HCEC 1CT (cell line): ENCODE data around the gene IL1RAPL2.
"Not testable (repeated sequence)": the region's sequence is repeated elsewhere in the genome, so short reads cannot be mapped to it uniquely, and the experiment has no call there.

Experiments used
- DNase-seq: peaks from one replicate; pipeline ENCODE4 v3.0.0-alpha.2; 2017

Gene IL1RAPL2

GRCh38 chrX:105636667-105637066 lies 1070.7 kb downstream of the IL1RAPL2 start:
- DNase-seq = no peak

- peak; percentile 47 for DNase-seq
These were observed 1079.8 kb downstream of the IL1RAPL2 start for GRCh38 chrX:105645667-105646357.

GRCh38 chrX:105646592-105647372 lies 1080.8 kb downstream of the IL1RAPL2 start:
- no peak for DNase-seq

- no peak for DNase-seq
These were observed 1081.8 kb downstream of the IL1RAPL2 start for GRCh38 chrX:105647749-105648148.

- DNase-seq = no peak
These were observed 1082.7 kb downstream of the IL1RAPL2 start for GRCh38 chrX:105648732-105649131.

- no peak for DNase-seq
These were observed 1084.6 kb downstream of the IL1RAPL2 start for GRCh38 chrX:105650577-105650976.

GRCh38 chrX:105650986-105651385 lies 1085.0 kb downstream of the IL1RAPL2 start:
- DNase-seq = peak; percentile 32

GRCh38 chrX:105653891-105654290 lies 1087.9 kb downstream of the IL1RAPL2 start:
- DNase-seq = peak; percentile 40

- peak; percentile 81 for DNase-seq
These were observed 1092.1 kb downstream of the IL1RAPL2 start for GRCh38 chrX:105658136-105658535.

- peak; percentile 43 for DNase-seq
These were observed 1096.2 kb downstream of the IL1RAPL2 start for GRCh38 chrX:105662248-105662647.

- no peak for DNase-seq
These were observed 1098.2 kb downstream of the IL1RAPL2 start for GRCh38 chrX:105664243-105664642.

- not testable (repeated sequence) for DNase-seq
These were observed 1118.3 kb downstream of the IL1RAPL2 start for GRCh38 chrX:105684288-105684687.

- DNase-seq = no peak
These were observed 1128.8 kb downstream of the IL1RAPL2 start for GRCh38 chrX:105694839-105695238.

GRCh38 chrX:105695451-105695850 lies 1129.5 kb downstream of the IL1RAPL2 start:
- peak; percentile 86 for DNase-seq

GRCh38 chrX:105696870-105697269 lies 1130.9 kb downstream of the IL1RAPL2 start:
- no peak for DNase-seq

- peak; percentile 45 for DNase-seq
These were observed 1132.2 kb downstream of the IL1RAPL2 start for GRCh38 chrX:105697984-105698781.

- no peak for DNase-seq
These were observed 1134.3 kb downstream of the IL1RAPL2 start for GRCh38 chrX:105700331-105700730.

GRCh38 chrX:105701310-105702052 lies 1135.5 kb downstream of the IL1RAPL2 start:
- peak; percentile 32 for DNase-seq

GRCh38 chrX:105703876-105704275 lies 1137.9 kb downstream of the IL1RAPL2 start:
- no peak for DNase-seq

- DNase-seq = peak; percentile 66
These were observed 1140.0 kb downstream of the IL1RAPL2 start for GRCh38 chrX:105706041-105706440.

GRCh38 chrX:105711805-105712204 lies 1145.8 kb downstream of the IL1RAPL2 start:
- DNase-seq = no peak

- DNase-seq = no peak
These were observed 1149.7 kb downstream of the IL1RAPL2 start for GRCh38 chrX:105715746-105716145.
